ENCODE data around the gene DSCAML1.

DSCAML1 gene

DNA sequence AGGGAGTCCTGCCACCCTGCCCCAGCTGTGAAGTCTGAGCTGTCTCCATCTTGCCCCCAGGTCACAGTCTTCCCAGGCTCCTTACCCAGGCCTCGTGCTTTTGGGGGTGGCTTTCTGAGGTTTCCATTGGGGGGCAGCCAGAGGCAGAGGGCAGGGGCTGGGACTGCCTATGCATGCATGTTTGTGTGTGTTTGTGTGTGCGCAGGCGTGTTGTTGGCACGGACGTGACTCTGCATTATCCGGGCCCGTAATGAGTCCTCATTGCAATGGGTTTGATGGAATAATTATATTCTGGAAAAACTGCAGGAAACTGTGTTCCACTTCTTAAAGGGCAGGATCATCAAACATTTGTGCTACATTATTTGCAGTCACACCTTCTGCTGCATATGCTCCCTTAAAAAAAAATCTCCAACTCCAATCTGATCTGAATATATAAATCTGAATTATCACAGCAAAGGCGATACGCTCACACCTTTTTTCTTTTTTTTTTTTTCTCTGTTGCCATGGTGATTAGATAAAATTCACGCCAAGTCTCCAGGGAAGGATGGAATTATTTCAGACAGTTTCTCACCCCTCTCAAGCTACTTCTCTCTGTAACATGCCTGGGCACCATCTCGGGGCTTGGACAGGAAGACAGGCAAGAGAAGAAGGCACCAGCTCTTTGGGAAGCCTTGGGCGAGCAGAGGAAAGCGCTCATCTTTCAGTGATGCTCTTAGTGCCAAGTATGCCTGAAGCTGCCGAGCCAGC is 45.9 kb downstream of the DSCAML1 start:
- no peaks in the 10 kb centered on the region for H3K9me2 ChIP-seq (ENCODE audit: low read depth, low read length)
- no peaks in the 10 kb centered on the region for H4K20me1 ChIP-seq (ENCODE audit: insufficient read depth, low read length)
- H2AFZ ChIP-seq (ENCODE audit: low read length): no peak overlapping the region
- no peaks in the 10 kb centered on the region for H3K27me3 ChIP-seq (ENCODE audit: insufficient read depth, low read length)
- no peaks in the 10 kb centered on the region for H3K9me3 ChIP-seq (ENCODE audit: low read length)
- TF ChIP-seq, protein P1, sequence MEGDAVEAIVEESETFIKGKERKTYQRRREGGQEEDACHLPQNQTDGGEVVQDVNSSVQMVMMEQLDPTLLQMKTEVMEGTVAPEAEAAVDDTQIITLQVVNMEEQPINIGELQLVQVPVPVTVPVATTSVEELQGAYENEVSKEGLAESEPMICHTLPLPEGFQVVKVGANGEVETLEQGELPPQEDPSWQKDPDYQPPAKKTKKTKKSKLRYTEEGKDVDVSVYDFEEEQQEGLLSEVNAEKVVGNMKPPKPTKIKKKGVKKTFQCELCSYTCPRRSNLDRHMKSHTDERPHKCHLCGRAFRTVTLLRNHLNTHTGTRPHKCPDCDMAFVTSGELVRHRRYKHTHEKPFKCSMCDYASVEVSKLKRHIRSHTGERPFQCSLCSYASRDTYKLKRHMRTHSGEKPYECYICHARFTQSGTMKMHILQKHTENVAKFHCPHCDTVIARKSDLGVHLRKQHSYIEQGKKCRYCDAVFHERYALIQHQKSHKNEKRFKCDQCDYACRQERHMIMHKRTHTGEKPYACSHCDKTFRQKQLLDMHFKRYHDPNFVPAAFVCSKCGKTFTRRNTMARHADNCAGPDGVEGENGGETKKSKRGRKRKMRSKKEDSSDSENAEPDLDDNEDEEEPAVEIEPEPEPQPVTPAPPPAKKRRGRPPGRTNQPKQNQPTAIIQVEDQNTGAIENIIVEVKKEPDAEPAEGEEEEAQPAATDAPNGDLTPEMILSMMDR (IDR thresholded peaks at IDR 0.05; ENCODE audit: low read length): no peak
- no peak for TF ChIP-seq EZH2 (IDR thresholded peaks at IDR 0.05; ENCODE audit: borderline replicate concordance, low read length)
- H3K4me1 ChIP-seq (ENCODE audit: insufficient read depth, low read length, severe bottlenecking): no peaks in the 10 kb centered on the region
- no peak overlapping the region for H3K4me3 ChIP-seq (ENCODE audit: low read depth, low read length, poor library complexity, severe bottlenecking)
- H3K9ac ChIP-seq (ENCODE audit: low read length): no peak overlapping the region
- no peaks in the 10 kb centered on the region for H3K36me3 ChIP-seq (ENCODE audit: insufficient read depth, low read length)
- no peak overlapping the region for H3K27ac ChIP-seq (ENCODE audit: low read depth, low read length, poor library complexity, severe bottlenecking)
- no peak overlapping the region for H3K4me2 ChIP-seq (ENCODE audit: low read length)
- H3K79me2 ChIP-seq (ENCODE audit: insufficient read depth, low read length): no peaks in the 10 kb centered on the region
- H3F3A ChIP-seq (ENCODE audit: insufficient read depth, low read length): no peaks in the 10 kb centered on the region

- Histone ChIP-seq H3K9ac (ENCODE audit: low read length) (no peak overlapping the region), H3K27ac (ENCODE audit: low read depth, low read length, poor library complexity, severe bottlenecking) (no peak overlapping the region), H2AFZ (ENCODE audit: low read length) (no peak overlapping the region), H3K27me3 (ENCODE audit: insufficient read depth, low read length) (no peaks in the 10 kb centered on the region), H3K4me2 (ENCODE audit: low read length) (no peak overlapping the region), H3K4me1 (ENCODE audit: insufficient read depth, low read length, severe bottlenecking) (no peaks in the 10 kb centered on the region), H3F3A (ENCODE audit: insufficient read depth, low read length) (no peaks in the 10 kb centered on the region), H3K36me3 (ENCODE audit: insufficient read depth, low read length) (no peaks in the 10 kb centered on the region), H4K20me1 (ENCODE audit: insufficient read depth, low read length) (no peaks in the 10 kb centered on the region), H3K4me3 (ENCODE audit: low read depth, low read length, poor library complexity, severe bottlenecking) (no peak overlapping the region), H3K9me2 (ENCODE audit: low read depth, low read length) (no peaks in the 10 kb centered on the region), H3K79me2 (ENCODE audit: insufficient read depth, low read length) (no peaks in the 10 kb centered on the region), H3K9me3 (ENCODE audit: low read length) (no peaks in the 10 kb centered on the region)
- TF ChIP-seq, protein P1 (IDR thresholded peaks at IDR 0.05; ENCODE audit: low read length): no peak
- no peak for TF ChIP-seq EZH2 (IDR thresholded peaks at IDR 0.05; ENCODE audit: borderline replicate concordance, low read length)
Measured at GRCh38 chr11:117750357-117750756, 46.7 kb downstream of the DSCAML1 start.

- Histone ChIP-seq H3K4me3 (ENCODE audit: low read depth, low read length, poor library complexity, severe bottlenecking) (no peak overlapping the region), H3K9me2 (ENCODE audit: low read depth, low read length) (no peaks in the 10 kb centered on the region), H3K4me1 (ENCODE audit: insufficient read depth, low read length, severe bottlenecking) (no peaks in the 10 kb centered on the region), H3K27me3 (ENCODE audit: insufficient read depth, low read length) (no peaks in the 10 kb centered on the region), H3K4me2 (ENCODE audit: low read length) (no peak overlapping the region), H3K36me3 (ENCODE audit: insufficient read depth, low read length) (no peaks in the 10 kb centered on the region), H2AFZ (ENCODE audit: low read length) (no peak overlapping the region), H3F3A (ENCODE audit: insufficient read depth, low read length) (no peaks in the 10 kb centered on the region), H4K20me1 (ENCODE audit: insufficient read depth, low read length) (no peaks in the 10 kb centered on the region), H3K79me2 (ENCODE audit: insufficient read depth, low read length) (no peaks in the 10 kb centered on the region), H3K9me3 (ENCODE audit: low read length) (no peaks in the 10 kb centered on the region), H3K9ac (ENCODE audit: low read length) (no peak overlapping the region), H3K27ac (ENCODE audit: low read depth, low read length, poor library complexity, severe bottlenecking) (no peak overlapping the region)
- TF ChIP-seq EZH2 (IDR thresholded peaks at IDR 0.05; ENCODE audit: borderline replicate concordance, low read length): no peak
- TF ChIP-seq, protein P1 (IDR thresholded peaks at IDR 0.05; ENCODE audit: low read length): no peak
Measured at GRCh38 chr11:117749541-117749910, 47.5 kb downstream of the DSCAML1 start.

Measured in OCI-LY1 (cell line).